ENCODE measurements around the gene VPS51. TPM values are rescaled to one million over a fixed set of nuclear protein-coding genes. Genes with fewer than 3 reads are reported as not detected.

Gene VPS51
- total RNA-seq, 4 donors from 2014 or later, result 280 to 636 (median 416) TPM

DNA sequence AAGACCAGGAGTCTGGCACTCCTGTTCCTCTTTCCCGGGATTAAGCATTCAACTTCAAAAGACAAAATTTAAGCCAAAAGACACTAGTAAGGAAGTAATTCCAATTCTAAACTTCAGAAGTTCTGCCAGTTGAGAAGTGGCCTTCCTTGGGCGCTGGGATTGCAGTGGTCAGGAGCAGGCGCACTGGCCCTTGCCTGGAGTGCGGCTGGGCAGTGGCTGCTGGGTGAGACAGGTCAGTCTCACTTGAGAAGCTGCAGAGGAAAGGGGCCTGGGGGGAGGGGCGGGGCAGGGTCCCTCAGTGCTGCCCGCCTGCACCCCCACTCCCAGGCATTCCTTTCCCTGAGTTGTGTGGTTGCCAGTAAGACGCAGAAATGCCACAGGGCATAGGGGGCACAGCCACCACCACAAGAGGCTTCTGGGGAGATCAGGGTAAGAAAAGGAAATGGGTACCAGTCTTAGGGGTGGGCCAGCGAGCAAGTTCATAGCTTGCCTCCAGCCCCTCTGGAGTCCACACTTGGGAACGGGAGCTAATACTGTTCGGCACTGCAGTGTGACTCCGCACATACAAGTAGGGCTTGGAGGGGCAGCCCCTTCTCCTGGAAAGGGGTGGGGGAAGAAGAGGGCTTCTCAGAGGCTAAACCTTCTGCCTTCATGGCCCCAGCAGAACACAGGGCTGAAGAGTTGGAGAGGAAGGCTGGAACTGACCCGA is 31.6 kb downstream of the VPS51 start:
- no peaks in the 10 kb centered on the region for H3K9me3 ChIP-seq
- H3K27ac ChIP-seq, result no peak overlapping the region
- H3K36me3 ChIP-seq, result peaks cover 0 to 84% (median 0%) of the 10 kb centered on the region in 3 donors
- H3K27me3 ChIP-seq, result no peaks in the 10 kb centered on the region
- peaks cover 0 to 23% (median 14%) of the 10 kb centered on the region in 4 donors for H3K4me1 ChIP-seq
- no peak overlapping the region for H3K4me3 ChIP-seq
- DNase-seq, result peak in 1 of 3 donors; percentile 37
- TF ChIP-seq POLR2A (IDR thresholded peaks at IDR 0.05), result no peak
- TF ChIP-seq, protein P1, sequence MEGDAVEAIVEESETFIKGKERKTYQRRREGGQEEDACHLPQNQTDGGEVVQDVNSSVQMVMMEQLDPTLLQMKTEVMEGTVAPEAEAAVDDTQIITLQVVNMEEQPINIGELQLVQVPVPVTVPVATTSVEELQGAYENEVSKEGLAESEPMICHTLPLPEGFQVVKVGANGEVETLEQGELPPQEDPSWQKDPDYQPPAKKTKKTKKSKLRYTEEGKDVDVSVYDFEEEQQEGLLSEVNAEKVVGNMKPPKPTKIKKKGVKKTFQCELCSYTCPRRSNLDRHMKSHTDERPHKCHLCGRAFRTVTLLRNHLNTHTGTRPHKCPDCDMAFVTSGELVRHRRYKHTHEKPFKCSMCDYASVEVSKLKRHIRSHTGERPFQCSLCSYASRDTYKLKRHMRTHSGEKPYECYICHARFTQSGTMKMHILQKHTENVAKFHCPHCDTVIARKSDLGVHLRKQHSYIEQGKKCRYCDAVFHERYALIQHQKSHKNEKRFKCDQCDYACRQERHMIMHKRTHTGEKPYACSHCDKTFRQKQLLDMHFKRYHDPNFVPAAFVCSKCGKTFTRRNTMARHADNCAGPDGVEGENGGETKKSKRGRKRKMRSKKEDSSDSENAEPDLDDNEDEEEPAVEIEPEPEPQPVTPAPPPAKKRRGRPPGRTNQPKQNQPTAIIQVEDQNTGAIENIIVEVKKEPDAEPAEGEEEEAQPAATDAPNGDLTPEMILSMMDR (IDR thresholded peaks at IDR 0.05), result no peak

DNA sequence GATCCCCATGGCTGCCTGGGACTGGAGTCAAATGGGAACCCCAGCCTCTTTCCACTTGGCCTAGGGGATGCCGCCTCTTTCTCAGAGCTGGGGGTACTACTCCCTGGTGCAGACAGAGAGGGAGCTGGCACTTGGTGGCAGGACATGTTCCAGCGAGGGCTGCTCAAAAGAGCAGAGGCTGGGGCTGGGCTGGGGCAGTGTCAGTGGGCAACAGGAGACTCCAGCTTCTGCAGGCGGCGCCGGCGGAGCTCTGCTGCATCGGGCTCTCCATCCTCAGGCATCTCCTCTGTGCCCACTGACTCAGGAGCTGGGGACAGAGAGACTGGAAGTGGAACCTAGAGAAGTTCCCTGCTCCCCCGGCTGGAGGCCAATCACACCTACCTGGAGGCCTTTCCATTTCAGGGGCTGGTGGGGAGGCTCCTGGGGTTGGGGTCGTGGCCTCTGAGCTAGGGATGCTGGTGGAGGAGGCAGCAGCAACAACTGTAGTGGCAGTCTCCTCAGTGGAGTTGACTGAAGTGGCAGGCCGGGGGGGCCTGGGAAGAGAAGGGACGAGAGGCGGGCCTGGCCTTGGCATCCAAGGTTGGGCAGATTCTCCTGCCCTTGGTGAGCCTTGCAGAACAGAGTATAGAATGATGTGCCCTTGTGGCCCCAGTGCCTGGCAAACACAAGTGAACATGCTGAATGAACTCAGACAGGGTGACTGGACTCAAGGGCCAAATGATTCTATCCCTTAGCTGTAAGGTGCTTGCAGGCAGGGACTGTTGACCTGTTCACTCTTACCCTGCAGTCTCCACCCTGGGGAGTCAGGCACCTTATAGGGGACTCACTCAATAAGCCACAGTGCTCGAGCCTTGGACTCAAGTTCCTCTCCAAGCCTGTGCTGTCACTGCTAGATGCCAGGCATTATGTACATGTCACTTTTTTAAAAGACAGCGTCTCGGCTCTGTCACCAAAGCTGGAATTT is 32.5 kb downstream of the VPS51 start:
- peak in 1 of 3 donors; percentile 46 for DNase-seq
- Histone ChIP-seq H3K27ac (peak overlapping the region in 1 of 4 donors; percentile 97), H3K4me1 (peaks cover 0 to 26% (median 11%) of the 10 kb centered on the region in 4 donors), H3K36me3 (peaks cover 0 to 86% (median 0%) of the 10 kb centered on the region in 3 donors), H3K27me3 (no peaks in the 10 kb centered on the region), H3K9me3 (no peaks in the 10 kb centered on the region), H3K4me3 (no peak overlapping the region)
- TF ChIP-seq, protein P1 (IDR thresholded peaks at IDR 0.05), result no peak
- no peak for TF ChIP-seq POLR2A (IDR thresholded peaks at IDR 0.05)

DNA sequence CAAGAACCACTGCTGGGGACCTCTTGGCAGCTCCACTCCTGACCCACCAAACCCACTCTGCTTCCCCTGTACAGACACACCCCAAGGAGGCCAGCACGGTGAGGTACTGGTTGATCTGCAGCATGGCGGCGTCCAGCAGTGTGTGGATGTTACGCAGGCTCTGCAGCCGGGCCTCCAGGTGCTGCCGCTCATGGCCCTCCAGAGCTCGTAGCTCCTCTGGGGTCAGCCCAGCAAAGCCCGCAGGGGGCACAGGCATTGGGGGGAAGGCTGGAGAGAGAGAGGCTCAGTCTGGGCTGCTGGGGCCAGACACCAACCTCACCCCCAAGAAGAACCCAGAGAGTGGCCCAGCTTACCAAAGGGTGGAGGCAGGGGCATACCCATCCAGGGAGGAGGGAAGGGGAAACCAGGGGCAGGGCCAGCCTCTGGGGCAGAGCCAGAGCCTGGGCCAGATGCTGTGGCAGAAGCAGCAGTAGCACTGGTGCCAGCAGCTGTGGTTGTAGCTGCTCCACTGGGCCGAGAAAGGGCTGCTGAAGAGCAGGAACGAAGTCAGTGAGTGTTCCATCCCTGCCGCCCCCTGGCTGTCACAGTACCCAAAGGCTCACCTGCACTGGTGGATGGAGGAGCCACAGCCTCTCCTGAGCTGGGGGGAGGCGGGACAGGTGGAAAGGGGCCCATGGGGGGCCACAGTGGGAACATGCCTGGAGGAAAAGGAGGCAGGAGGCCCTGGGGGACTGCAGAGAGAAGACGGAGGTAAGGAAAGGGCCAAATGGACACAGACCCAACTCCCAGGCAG is 33.8 kb downstream of the VPS51 start:
- Histone ChIP-seq H3K4me3 (peak overlapping the region in 1 of 4 donors; percentile 22), H3K4me1 (peaks cover 0 to 26% (median 10%) of the 10 kb centered on the region in 4 donors), H3K27me3 (no peaks in the 10 kb centered on the region), H3K9me3 (no peaks in the 10 kb centered on the region), H3K36me3 (peaks cover 0 to 81% (median 0%) of the 10 kb centered on the region in 3 donors), H3K27ac (peak overlapping the region in 1 of 4 donors; percentile 97)
- peak in 2 of 3 donors; percentile 50 to 66 for DNase-seq
- no peak for TF ChIP-seq POLR2A (IDR thresholded peaks at IDR 0.05)
- TF ChIP-seq, protein P1 (IDR thresholded peaks at IDR 0.05), result peak in 1 of 6 experiments; percentile 5

DNA sequence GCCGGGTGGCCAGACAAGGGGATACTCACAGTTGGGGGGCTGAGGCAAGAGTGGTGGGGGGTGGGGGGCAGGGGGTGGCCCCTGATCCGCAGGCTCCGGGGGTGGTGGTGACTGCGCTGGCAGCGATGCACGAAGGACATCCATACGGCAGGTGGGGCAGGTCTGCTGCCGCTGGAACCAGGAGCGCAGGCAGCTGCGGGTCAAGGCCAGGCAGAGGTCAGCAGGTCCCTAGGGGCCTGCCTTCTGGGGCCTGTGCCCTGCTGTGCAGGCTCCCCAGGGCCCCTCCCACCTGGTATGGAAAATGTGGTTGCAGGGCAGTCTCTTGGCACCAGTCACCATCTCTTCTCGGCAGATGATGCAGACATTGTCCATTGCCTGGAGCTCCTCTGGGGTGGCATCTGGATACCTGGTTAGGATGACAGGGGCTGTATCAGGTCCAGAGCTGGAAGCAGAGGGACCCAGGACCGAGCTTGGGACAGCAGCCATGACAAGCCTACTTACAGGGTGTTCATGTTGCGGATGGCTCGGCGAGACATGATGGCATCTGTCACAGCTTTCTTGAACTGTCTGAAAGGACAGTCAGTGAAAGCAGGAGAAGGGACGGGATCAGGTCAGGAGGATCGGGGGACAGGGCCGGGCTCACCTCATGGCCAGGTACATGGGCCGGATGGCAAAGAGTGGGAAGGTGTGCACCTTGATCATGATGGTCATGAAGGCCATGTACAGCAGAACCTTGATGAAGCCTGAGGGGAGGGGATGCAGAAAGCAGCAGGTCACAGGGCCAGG is 34.8 kb downstream of the VPS51 start:
- H3K27me3 ChIP-seq, result no peaks in the 10 kb centered on the region
- peaks cover 0 to 26% (median 13%) of the 10 kb centered on the region in 4 donors for H3K4me1 ChIP-seq
- H3K4me3 ChIP-seq, result peak overlapping the region in 1 of 4 donors; percentile 81
- no peak for TF ChIP-seq POLR2A (IDR thresholded peaks at IDR 0.05)
- TF ChIP-seq, protein P1 (IDR thresholded peaks at IDR 0.05), result no peak
- H3K27ac ChIP-seq, result peak overlapping the region in 1 of 4 donors; percentile 97
- H3K36me3 ChIP-seq, result peaks cover 0 to 71% (median 0%) of the 10 kb centered on the region in 3 donors
- peak in 2 of 3 donors; percentile 39 to 67 for DNase-seq
- H3K9me3 ChIP-seq, result no peaks in the 10 kb centered on the region
